DND-41 (cell line): ENCODE results near the gene PDZRN3.

Source experiments
- ATAC-seq: fragments of 200-7000 bp; cut with Tn5 transposase; 3 replicates; pipeline ENCODE4 v1.9.1; 2021; ENCODE audit warnings: low read depth; ENCODE audit not compliant: insufficient read depth
- DNase-seq: peaks from one replicate; pipeline ENCODE4 v3.0.0-alpha.2; 2020
- H2AFZ ChIP-seq: 2 replicates; pipeline ENCODE4 v1.6.0; 2012; ENCODE audit warnings: low read depth, low read length
- H3K27ac ChIP-seq: 2 replicates; pipeline ENCODE4 v1.5.1; 2012; ENCODE audit warnings: low read length, inconsistent platforms
- H3K27me3 ChIP-seq: fragments of 200-600 bp; sonication (generic); 2 replicates; pipeline ENCODE4 v1.6.0; 2012; ENCODE audit warnings: low read length, mild to moderate bottlenecking, inconsistent platforms; ENCODE audit not compliant: insufficient read depth, poor library complexity
- H3K36me3 ChIP-seq: 2 replicates; pipeline ENCODE4 v1.5.1; 2012; ENCODE audit warnings: low read length, inconsistent platforms; ENCODE audit not compliant: insufficient read depth
- H3K4me1 ChIP-seq: 2 replicates; pipeline ENCODE4 v1.5.1; 2012; ENCODE audit warnings: mild to moderate bottlenecking, low read length; ENCODE audit not compliant: insufficient read depth
- H3K4me2 ChIP-seq: 2 replicates; pipeline ENCODE4 v1.6.0; 2012; ENCODE audit warnings: mild to moderate bottlenecking, moderate library complexity, low read length, inconsistent platforms; ENCODE audit not compliant: insufficient read depth
- H3K4me3 ChIP-seq, 2 experiments: fragments of 200-600 bp in 1 of 2; shearing (Covaris generic) in 1 of 2; 2 replicates each; pipeline ENCODE4 v1.5.1; 2012 to 2016; ENCODE audit warnings: inconsistent platforms in 2 of 2, low read length in 2 of 2, mild to moderate bottlenecking in 2 of 2, low read depth in 1 of 2, moderate library complexity in 1 of 2
- H3K79me2 ChIP-seq: 2 replicates; pipeline ENCODE4 v1.6.0; 2012; ENCODE audit warnings: low read length, inconsistent platforms; ENCODE audit not compliant: insufficient read depth
- H3K9ac ChIP-seq: 2 replicates; pipeline ENCODE4 v1.6.0; 2012; ENCODE audit warnings: low read depth, mild to moderate bottlenecking, inconsistent platforms, low read length, moderate library complexity
- H3K9me3 ChIP-seq: 2 replicates; pipeline ENCODE4 v1.5.1; 2012; ENCODE audit warnings: low read length, moderate library complexity, mild to moderate bottlenecking, inconsistent platforms; ENCODE audit not compliant: insufficient read depth, severe bottlenecking
- H4K20me1 ChIP-seq: 2 replicates; pipeline ENCODE4 v1.6.0; 2012; ENCODE audit warnings: low read length; ENCODE audit not compliant: insufficient read depth
- EZH2 ChIP-seq: IDR thresholded peaks from 3 replicates; pipeline ENCODE4 v1.6.1; 2012; ENCODE audit warnings: borderline replicate concordance, low read depth, mild to moderate bottlenecking, moderate library complexity, low read length, inconsistent platforms; ENCODE audit not compliant: severe bottlenecking
- TF ChIP-seq, protein P1 (sequence below): IDR thresholded peaks from 2 replicates; pipeline ENCODE4 v1.5.1; 2012; ENCODE audit warnings: borderline replicate concordance, low read length, moderate library complexity, mild to moderate bottlenecking; ENCODE audit not compliant: poor library complexity, severe bottlenecking; ENCODE audit errors: extremely low read depth

PDZRN3 gene

DNA sequence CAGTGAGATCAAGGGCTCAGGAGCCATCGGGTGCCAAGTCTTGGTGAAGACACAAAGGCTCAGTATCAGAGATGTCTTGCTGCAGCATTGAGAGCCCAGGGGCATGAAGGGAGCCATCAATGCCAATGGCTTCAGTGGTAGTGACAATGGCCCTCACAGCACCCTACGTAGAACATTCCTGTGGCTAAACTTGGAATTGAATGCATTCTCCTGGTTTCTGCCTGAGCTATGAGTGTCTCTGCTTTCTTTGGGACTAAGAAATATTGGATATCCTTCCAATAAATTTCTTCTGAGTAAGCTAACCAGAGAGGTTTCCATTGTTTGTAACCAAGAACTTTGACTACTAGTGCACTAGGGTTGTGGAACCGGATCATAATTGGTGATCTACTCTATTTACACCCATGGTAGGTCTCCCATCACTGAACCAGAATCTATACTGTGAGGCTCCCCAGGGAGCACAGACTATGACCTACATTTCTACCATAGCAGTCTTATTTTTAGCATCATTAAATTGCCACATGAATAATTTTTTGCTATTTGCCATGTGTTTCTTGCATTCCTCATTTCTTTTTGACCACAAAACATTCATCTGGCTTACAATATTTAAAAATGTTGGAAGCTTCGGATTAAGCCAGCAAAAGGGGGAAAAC lies 31.6 kb upstream of the PDZRN3 start:
- DNase-seq = no peak

DNA sequence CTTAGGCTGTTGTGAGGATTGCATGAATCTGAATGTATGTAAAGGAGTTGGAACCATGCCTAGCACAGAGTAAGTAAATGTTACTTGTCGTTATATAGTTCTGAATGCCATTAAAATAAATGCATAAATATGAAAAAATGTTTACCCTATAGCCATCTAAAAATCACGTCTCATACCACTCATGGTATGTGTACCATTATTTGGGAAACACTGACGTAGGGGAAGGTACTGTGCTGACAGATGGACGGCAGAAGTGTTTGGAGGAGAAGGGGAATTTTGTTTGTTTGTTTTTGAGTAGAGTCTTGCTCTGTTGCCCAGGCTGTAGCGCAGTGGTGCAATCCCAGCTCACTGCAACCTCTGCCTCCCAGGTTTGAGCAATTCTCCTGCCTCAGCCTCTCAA lies 30.5 kb upstream of the PDZRN3 start:
- H3K9ac ChIP-seq = no peak overlapping the region
- TF ChIP-seq, protein P1, sequence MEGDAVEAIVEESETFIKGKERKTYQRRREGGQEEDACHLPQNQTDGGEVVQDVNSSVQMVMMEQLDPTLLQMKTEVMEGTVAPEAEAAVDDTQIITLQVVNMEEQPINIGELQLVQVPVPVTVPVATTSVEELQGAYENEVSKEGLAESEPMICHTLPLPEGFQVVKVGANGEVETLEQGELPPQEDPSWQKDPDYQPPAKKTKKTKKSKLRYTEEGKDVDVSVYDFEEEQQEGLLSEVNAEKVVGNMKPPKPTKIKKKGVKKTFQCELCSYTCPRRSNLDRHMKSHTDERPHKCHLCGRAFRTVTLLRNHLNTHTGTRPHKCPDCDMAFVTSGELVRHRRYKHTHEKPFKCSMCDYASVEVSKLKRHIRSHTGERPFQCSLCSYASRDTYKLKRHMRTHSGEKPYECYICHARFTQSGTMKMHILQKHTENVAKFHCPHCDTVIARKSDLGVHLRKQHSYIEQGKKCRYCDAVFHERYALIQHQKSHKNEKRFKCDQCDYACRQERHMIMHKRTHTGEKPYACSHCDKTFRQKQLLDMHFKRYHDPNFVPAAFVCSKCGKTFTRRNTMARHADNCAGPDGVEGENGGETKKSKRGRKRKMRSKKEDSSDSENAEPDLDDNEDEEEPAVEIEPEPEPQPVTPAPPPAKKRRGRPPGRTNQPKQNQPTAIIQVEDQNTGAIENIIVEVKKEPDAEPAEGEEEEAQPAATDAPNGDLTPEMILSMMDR = no peak
- TF ChIP-seq EZH2 = no peak
- H2AFZ ChIP-seq = no peak overlapping the region
- ATAC-seq (no peak), DNase-seq (no peak)
- H4K20me1 ChIP-seq = no peaks in the 10 kb centered on the region
- no peaks in the 10 kb centered on the region for H3K36me3 ChIP-seq
- no peaks in the 10 kb centered on the region for H3K4me1 ChIP-seq
- no peak overlapping the region for H3K4me2 ChIP-seq
- H3K27ac ChIP-seq = no peak overlapping the region
- no peaks in the 10 kb centered on the region for H3K79me2 ChIP-seq
- no peaks in the 10 kb centered on the region for H3K27me3 ChIP-seq
- H3K9me3 ChIP-seq = no peaks in the 10 kb centered on the region
- no peak overlapping the region for H3K4me3 ChIP-seq

More for the DNA sequence above, 31.6 kb upstream of the PDZRN3 start:
- no peak overlapping the region for H3K27ac ChIP-seq
- H3K79me2 ChIP-seq = no peaks in the 10 kb centered on the region
- ATAC-seq = no peak
- H3K4me1 ChIP-seq = no peaks in the 10 kb centered on the region
- H3K9ac ChIP-seq = no peak overlapping the region
- no peak overlapping the region for H3K4me2 ChIP-seq
- H4K20me1 ChIP-seq = no peaks in the 10 kb centered on the region
- no peak overlapping the region for H2AFZ ChIP-seq
- H3K9me3 ChIP-seq = no peaks in the 10 kb centered on the region
- H3K4me3 ChIP-seq = no peak overlapping the region
- no peak for TF ChIP-seq EZH2
- TF ChIP-seq, protein P1 = no peak
- no peaks in the 10 kb centered on the region for H3K27me3 ChIP-seq
- H3K36me3 ChIP-seq = no peaks in the 10 kb centered on the region

DNA sequence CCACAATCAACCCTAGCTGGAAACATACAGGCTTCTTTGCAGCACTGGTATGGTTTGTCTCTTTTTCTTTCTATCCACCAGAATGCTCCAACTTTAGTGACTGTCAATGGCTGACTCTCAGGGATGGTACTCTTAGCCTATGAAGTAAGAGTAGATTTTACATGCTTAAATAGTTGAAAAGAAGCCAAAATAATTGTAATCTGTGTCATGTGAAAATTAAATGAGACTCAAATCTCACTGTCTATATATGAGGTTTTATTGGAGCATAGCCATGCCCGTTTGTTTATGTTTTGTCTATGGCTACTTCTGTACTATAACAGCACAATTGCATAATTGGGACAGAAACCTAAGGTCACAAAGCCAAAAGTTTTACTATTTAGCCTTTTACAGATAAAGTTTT lies 29.1 kb upstream of the PDZRN3 start:
- ATAC-seq (no peak), DNase-seq (no peak)
- Histone ChIP-seq H3K4me1 (no peaks in the 10 kb centered on the region), H3K9ac (no peak overlapping the region), H3K27me3 (no peaks in the 10 kb centered on the region), H3K4me2 (no peak overlapping the region), H4K20me1 (no peaks in the 10 kb centered on the region), H3K4me3 (no peak overlapping the region), H3K9me3 (no peaks in the 10 kb centered on the region), H3K27ac (no peak overlapping the region), H3K36me3 (no peaks in the 10 kb centered on the region), H2AFZ (no peak overlapping the region), H3K79me2 (no peaks in the 10 kb centered on the region)
- TF ChIP-seq, protein P1 = no peak
- no peak for TF ChIP-seq EZH2
